SHP77 treated with DMSO at 0.1 percent for 48 hours (cell line): ENCODE results near the gene LHX1.

Experiments
- DNase-seq: peaks from one replicate; lab custom pipeline; 2025; lab: John Stamatoyannopoulos, UW

LHX1 gene

DNA sequence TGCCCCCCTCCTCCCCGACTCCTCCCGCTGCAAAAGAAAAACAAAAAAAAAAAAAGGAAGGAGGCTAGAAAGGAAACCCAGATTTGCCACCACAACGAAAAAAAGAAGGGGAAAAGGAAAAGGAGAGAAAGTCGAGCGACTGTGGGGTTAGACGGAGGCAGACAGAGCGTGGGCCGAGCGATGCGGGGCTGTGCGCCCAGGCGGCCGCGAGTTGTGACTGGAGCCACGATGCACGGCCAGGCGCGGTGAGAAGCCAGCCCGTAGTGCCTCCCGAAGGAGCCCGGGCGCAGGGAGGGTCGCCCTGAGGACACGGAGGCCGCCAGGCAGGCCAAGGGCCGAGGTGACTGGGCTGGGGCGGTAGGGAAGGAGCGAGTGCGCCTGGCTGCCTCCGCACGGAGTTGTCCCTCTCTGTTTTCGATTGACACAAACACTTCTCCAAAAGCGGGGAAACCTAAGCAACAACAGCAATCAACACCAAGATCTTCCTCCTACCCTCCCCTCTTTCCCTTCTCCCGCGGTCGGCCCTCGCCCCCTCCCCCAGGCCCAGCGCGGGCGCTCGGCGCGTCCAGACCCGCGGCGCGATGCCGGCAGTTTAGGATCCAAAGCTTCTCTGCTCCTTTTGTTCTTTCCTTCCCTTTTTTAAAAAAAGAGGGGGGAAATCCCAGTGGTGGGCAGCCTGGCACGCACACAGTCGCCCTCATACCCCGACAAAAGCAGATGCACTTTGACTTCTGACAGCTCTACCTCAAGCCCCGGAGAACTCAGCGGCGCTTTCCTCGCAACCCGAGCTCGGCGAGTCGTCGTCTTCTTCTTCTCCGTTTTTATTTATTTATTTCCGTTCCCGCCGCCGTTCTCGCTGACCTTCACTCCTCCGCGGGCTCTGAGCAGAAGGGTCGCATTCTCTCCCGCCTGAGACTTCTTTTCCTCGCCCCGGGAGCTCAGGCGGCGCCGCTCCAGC, at the start of gene LHX1:
TSS of gene LHX1 (plus strand) at position 475 of the 958 bp plus-strand sequence. CDS start 723 bp downstream, outside the sequence.
- no peak for DNase-seq

GRCh38 chr17:36888236-36888951, 48.9 kb upstream of the LHX1 start:
- peak; percentile 49 for DNase-seq

DNA sequence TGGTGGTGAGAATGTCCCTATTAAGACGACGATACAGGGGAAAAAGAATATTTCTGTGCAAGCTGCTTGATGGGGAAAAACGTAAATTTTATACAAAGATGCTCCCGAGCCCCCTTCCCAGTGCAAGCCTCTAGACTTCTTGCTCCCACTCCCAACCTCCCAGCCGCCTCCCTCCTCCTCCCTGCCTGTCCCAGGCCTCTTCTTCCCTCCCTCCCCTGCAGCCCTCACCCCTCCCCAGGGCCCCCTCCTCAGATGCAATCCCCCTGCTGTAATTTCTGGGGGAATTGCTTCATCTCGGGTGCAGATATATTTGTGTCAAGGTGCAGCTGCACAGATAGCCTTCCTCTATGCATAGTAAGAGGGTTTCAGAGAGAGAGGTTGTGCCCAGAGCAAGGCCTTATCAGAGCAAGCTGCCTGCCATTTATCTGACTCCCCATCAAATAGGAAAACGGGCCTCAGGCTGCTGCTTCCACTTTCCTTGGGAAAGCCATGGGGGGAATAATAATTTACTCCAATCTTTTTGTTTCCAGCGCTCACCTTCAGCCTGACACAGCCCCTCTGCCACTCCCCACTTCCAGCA, 47.4 kb upstream of the LHX1 start:
- no peak for DNase-seq

GRCh38 chr17:36890398-36891168, 46.7 kb upstream of the LHX1 start:
- no peak for DNase-seq

DNA sequence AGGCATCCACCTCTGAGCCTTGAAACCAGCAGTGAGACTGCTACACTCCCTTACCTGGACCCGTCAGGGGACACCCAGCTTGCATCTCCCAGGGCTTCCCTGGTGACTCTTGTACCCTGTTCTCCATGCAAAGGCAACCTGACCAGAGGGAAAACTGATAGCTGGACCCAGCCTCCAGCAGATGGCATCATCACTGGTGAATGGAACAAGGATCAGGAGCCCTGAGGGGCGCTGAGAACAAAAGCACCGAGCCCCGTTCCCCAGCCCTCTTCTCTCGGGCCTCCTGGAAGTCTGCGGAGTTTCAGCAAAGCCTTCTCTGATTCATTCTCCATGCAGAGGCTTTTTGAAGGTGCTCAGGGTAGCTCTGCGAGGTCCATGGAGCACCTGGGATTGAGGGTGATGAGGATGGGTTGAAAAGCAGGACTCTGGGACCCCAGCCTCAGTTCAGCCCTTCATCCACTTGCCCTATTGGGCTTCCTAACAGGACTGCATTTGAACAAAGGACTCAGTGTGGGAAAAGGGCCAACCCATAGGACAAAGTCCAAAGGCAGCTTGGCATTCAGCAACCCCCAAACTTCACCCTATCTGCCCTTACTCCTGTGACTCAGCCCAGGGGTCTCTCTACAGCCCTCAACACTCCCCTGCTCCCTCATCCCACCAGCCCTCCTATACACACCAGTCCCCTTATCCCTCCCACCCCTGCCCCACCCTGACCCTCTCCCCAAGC, 45.0 kb upstream of the LHX1 start:
- DNase-seq = no peak

GRCh38 chr17:36894177-36894576, 43.1 kb upstream of the LHX1 start:
- DNase-seq = no peak

GRCh38 chr17:36894925-36895324, 42.4 kb upstream of the LHX1 start:
- DNase-seq = no peak

- no peak for DNase-seq
These were observed 37.8 kb upstream of the LHX1 start for GRCh38 chr17:36899250-36900159.

GRCh38 chr17:36900160-36900512, 37.1 kb upstream of the LHX1 start:
- DNase-seq = no peak

- DNase-seq = no peak
These were observed 35.8 kb upstream of the LHX1 start for GRCh38 chr17:36901506-36901905.

- DNase-seq = no peak
These were observed 29.9 kb upstream of the LHX1 start for GRCh38 chr17:36907407-36907806.

- no peak for DNase-seq
These were observed 26.8 kb upstream of the LHX1 start for GRCh38 chr17:36910513-36910912.

DNA sequence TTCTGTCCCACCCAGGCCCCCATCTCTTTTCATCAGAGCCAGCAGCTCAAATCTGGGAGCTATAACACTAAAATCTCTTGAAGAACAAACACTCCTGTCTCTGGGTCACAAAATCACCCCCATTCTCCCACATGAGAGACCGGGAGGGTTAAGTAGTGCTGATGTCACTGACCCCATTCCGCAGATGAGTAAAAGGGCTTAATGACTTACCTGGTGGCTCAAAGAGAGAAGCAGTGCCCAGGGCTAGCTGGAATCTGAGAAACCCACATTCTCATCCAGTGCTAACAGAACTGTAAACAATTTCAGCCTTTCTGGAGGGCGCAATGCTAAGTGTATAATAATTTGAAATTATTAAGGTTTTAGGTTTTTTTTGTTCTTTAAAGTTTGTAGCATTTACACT, 26.3 kb upstream of the LHX1 start:
- no peak for DNase-seq

- no peak for DNase-seq
These were observed 24.1 kb upstream of the LHX1 start for GRCh38 chr17:36913132-36913531.

GRCh38 chr17:36918211-36918691, 19.0 kb upstream of the LHX1 start:
- DNase-seq = no peak

DNA sequence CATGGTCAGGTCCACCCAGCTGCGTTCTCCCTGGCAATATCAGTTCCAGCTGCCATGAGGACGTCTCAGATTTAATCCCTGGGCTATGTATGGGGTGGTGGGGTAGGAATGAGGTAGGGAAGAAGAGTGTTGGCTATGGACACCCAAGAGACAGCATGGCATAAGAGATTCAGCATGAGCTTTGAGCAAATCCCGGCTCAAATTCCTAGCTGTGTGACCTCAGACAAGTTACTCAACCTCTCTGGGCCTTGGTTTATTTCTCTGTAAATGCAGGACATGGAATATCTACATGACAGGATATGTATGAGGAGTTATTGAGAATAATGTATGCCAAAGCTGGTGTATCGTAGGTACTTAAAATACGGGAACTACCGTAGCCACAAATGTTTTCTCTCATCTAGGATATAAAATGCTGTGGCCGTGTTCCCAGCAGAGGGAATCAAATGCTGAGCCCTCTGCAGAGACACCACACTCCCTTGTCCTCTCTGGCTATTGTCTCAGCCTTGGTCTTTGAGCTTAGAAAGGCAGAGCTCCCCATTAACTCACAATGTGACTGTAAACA, 17.8 kb upstream of the LHX1 start:
- DNase-seq = no peak

DNA sequence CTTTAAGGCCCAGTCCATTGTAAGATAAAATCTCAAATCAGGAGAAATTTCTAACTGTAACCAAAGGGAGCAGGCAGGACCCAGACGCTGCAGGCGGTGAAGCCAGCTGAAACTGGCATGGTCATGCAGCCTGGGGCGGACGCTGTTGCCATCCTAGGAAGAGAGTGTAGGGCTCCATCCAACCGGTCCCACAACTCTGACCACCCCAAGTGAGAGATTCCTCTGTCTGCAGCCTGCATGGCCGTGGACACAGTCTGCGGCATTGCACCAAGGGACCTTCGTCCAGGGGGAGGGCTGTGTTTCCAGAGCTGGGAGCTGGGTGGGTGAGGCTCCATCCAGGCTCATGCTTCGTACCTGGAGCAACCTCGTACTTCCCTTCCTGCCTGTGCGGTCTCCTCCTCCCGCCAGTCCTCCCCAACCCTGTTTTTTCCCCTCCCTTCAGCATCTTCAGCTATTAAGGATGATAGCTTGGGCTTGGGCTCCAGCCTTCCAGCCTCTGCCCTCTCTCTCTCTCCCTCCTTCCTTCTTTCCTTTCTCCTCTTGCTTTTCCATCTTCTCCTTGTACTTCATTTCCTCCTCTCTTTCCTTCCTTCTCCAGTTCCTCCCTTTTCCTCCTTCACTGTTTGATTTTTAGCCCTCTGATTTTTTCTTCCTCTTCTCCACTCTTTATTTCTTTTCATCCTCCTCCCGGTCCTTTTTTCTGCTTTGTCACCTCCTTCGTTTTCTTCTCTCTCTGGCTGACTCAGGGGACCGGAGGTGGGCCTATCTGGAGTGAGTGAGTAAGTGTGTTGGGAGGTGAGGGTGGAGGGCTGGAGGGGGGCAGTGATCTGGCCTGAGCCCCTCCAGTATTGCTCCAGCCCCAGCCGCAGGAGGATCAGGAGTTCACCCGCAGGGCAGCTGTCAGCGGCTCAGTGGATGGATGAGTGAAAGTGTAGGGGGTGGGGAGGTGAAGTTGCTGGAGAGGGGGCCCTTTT, 17.0 kb upstream of the LHX1 start:
- no peak for DNase-seq

DNA sequence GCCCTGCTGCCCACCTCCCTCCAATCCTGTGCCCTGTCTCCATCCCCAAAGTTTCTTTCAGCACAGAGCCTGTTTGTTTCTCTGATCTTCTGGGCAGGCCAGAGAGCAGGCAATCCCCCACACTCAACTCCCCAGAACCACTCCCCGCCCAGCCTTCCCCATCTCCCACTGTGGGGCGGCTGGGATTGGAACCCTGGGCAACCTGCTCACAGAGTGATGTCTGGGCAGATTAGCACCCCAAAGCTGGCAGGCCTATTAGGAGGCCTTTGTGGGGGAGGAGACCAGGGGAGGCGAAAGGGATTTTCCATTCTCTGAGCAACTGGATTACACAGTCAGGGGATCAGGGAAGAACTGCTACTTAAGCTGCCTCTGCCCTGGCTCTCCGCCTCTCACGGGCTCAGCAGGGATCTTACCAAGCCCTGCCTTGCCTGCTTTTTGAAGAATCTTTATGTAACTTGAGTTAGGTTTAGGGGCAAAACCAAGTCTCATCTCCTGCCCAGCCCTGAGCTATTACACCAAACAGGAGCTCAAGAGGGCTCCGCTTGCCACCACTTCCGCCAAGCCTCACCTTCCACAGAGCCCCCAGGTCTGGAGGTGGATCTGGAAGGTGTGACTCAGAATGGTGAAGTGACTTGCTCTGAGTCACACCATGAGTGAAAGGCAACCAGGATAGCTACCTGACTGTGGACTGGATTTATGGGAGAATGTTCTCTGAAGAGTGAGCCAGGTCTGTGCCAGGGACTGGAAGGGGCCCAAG, 16.0 kb upstream of the LHX1 start:
- DNase-seq = no peak
